ENCODE data around the gene IQGAP1. TPM values are rescaled to one million over a fixed set of nuclear protein-coding genes. Genes with fewer than 3 reads are reported as not detected.
A peak's percentile ranks its signal among the peaks of the same experiment; 100 is the strongest.

Gene IQGAP1
- polyA plus RNA-seq, 2 of the 4 experiments (the other 2 are of a cell fraction) = 100 to 168 TPM

GRCh38 chr15:90387534-90388461, at the start of gene IQGAP1 (continued):
- TF ChIP-seq ATOH8 (CRISPR knock-in tag; IDR thresholded peaks at IDR 0.05; ENCODE audit: low read depth) = no peak
- no peak for TF ChIP-seq FOSL2 (IDR thresholded peaks at IDR 0.05)
- no peak for TF ChIP-seq FOSL2 (CRISPR knock-in tag; IDR thresholded peaks at IDR 0.05)
- TF ChIP-seq RNF2 (IDR thresholded peaks at IDR 0.05; ENCODE audit: borderline replicate concordance, low read depth) = no peak
- TF ChIP-seq EP300 (IDR thresholded peaks at IDR 0.05) = no peak
- no peak for TF ChIP-seq HES2 (IDR thresholded peaks at IDR 0.05)
- TF ChIP-seq CEBPB (IDR thresholded peaks at IDR 0.05) = no peak
- TF ChIP-seq JUNB (IDR thresholded peaks at IDR 0.05) = no peak
- no peak for TF ChIP-seq HOXB13 (CRISPR knock-in tag; IDR thresholded peaks at IDR 0.05; ENCODE audit: low read depth)
- TF ChIP-seq BCL3 (IDR thresholded peaks at IDR 0.05) = peak; percentile 73; the same call in 1 of the 3 replicates
- no peak for TF ChIP-seq GATA3 (IDR thresholded peaks at IDR 0.05; ENCODE audit: borderline replicate concordance)
- peak; percentile 60 for TF ChIP-seq MAX (IDR thresholded peaks at IDR 0.05)
- no peak for TF ChIP-seq HOXA7 (CRISPR knock-in tag; IDR thresholded peaks at IDR 0.05)
- TF ChIP-seq USF2 (IDR thresholded peaks at IDR 0.05) = no peak
- TF ChIP-seq HMGXB4 (CRISPR knock-in tag; IDR thresholded peaks at IDR 0.05; ENCODE audit: borderline replicate concordance) = no peak
- TF ChIP-seq EHMT2 (IDR thresholded peaks at IDR 0.05; ENCODE audit: low read depth) = no peak

- POLR2A ChIA-PET = no interaction called here
- ATAC-seq = no peak
- no peak for DNase-seq (ENCODE audit: low read depth in 1 of 2, low spot score in 1 of 2)
- 48% methylated on average over 1 of the region's 1 CpG for WGBS (ENCODE audit: missing lambda C conversion rate)
- no peak overlapping the region for H3K27ac ChIP-seq
- H3K4me1 ChIP-seq = peaks cover 27% of the 10 kb centered on the region
- no peak overlapping the region for H3K4me2 ChIP-seq
- no peak for FAIRE-seq
- TF ChIP-seq CEBPB (IDR thresholded peaks at IDR 0.05) (no peak), RNF2 (IDR thresholded peaks at IDR 0.05; ENCODE audit: borderline replicate concordance, low read depth) (no peak), MAFK (IDR thresholded peaks at IDR 0.05; ENCODE audit: partially characterized antibody) (no peak), REST (IDR thresholded peaks at IDR 0.05) (no peak), HOXA7 (CRISPR knock-in tag; IDR thresholded peaks at IDR 0.05) (no peak), ZFP36 (IDR thresholded peaks at IDR 0.05; ENCODE audit: borderline replicate concordance, partially characterized antibody) (no peak), MYC (IDR thresholded peaks at IDR 0.05; ENCODE audit: borderline replicate concordance, low read length) (no peak), GATA3 (IDR thresholded peaks at IDR 0.05; ENCODE audit: borderline replicate concordance) (no peak)
- no peak overlapping the region for H3K4me3 ChIP-seq
- no peaks in the 10 kb centered on the region for H3K9me3 ChIP-seq
- CTCF ChIA-PET = interaction anchor here (0.6 to 10.3 kb wide), 3 partner anchors 19 to 252 kb away, joined by 3 to 119 read pairs (median 5); no protein-coding TSS in a partner anchor
These were observed 49.5 kb upstream of the IQGAP1 start for GRCh38 chr15:90338532-90338931.

All from A549 (cell line).